GM18868 (cell line): ENCODE measurements around the gene VWA1.
A peak's percentile ranks its signal among the peaks of the same experiment; 100 is the strongest.

ENCODE experiments used
- ATAC-seq: cut with Tn5 transposase; IDR thresholded peaks from one replicate; pipeline ENCODE4 v1.9.1; 2021; ENCODE audit warnings: mild to moderate bottlenecking, moderate library complexity; ENCODE audit not compliant: unreplicated experiment

VWA1 gene

GRCh38 chr1:1435106-1435903 is at the start of gene VWA1:
Gene VWA1 (plus strand): TSS chr1:1435690. CDS start chr1:1435749, 59 bp downstream.
- peak; percentile 44 for ATAC-seq

GRCh38 chr1:1385931-1386330 is 49.6 kb upstream of the VWA1 start:
- no peak for ATAC-seq

DNA sequence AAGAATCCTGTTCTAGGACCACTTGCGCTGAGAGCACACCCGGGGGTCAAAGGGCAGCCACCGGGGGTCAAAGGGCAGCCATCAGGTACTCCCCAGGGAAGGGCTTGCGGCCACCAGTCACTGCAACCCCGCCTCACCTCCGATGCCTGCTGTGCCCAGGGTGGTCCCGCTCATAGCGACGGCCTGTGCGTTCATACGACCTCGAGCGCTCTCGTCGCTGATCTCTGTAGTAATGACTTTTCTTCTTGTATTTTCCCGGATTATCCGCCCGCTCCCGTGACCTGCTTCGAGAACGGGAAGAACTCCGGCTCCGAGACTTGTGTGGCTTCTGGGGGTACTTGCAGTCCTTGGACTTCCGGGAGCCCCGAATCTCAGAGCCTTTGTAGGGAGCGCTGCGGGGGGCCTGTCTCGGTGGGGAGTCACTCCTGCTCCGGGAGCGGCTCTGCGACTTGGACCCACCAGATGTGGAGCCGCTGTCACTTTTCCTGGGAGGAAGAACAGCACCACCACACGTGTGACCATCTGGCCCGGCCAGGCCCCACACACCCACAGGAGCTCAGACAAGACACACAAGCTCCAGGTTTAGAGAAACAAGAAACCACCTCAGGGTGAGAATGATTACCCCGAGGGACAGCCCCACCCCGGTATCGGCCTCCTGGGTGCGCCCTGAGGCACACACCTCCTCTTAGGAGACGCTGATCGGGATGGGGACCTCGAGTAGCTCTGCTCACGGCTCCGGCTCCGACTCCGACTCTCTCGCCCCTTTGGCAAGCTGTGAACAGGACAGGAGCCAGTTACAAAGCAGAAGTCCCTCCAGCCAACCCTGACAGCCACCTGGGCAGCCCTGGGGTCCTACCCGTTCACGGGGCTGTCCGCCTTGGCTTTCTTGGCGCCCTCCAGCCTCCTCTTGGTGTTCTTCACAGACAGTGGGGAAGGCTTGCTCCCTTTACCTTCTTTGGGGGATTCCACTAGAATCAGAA is 48.1 kb upstream of the VWA1 start:
- no peak for ATAC-seq

- no peak for ATAC-seq
Observed at GRCh38 chr1:1388078-1388472, 47.4 kb upstream of the VWA1 start.

GRCh38 chr1:1390675-1391074 is 44.8 kb upstream of the VWA1 start:
- ATAC-seq: no peak

- no peak for ATAC-seq
Observed at GRCh38 chr1:1391225-1391624, 44.3 kb upstream of the VWA1 start.

DNA sequence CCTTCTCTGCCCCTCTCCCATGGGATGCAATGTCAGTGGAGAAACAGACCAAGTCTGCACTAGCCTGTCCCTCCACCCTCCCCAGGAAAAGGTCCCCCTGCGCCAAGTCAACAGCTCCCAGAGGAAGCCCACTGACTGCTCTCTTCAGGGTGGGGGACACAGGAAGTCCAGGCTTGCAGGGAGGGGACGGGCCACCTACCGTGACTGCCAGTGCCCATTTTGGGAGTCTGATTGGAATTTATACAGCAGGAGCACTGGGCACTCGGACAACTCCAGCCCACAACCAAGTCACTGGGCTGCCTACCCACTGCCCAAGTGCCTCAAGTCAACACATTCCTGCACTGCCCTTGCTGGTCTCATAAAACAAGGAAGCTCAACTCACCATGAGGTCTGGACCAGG is 42.5 kb upstream of the VWA1 start:
- no peak for ATAC-seq

- no peak for ATAC-seq
Observed at GRCh38 chr1:1393428-1393827, 42.1 kb upstream of the VWA1 start.

- no peak for ATAC-seq
Observed at GRCh38 chr1:1394116-1394515, 41.4 kb upstream of the VWA1 start.

- no peak for ATAC-seq
Observed at GRCh38 chr1:1395166-1395565, 40.3 kb upstream of the VWA1 start.

DNA sequence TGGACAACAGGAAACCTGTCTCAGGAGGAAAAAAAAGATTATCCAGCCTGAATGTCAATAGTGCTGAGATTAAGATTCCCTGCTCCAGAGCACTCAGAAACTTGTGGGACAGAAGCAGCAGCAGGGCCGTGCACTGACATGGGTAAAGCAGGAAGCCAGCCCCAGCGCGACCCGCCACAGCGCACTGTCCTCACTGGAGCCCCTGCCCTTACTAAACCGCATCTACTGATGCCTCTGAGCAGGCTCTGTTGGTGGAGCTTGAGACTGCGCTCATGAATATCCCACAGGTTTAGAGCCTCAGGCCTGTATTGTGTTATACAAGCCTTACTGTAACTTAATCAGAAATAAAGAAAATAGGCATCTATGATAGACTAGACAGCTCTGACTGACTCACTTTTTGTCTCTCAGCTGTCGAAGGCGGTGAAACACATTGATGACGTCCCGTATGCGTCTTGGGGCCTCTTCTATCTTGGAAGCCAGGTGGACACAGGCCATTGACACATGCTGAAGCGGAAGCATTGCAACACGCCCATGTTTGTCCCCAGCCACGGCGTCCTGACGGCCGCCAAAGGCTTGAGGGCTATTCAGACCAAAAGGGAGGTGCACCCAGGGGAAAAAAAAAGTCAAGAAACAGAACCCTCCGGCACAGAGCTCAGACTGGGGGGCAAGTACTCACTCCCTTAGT is 37.5 kb upstream of the VWA1 start:
- ATAC-seq: no peak

- ATAC-seq: no peak
Observed at GRCh38 chr1:1398677-1399186, 36.8 kb upstream of the VWA1 start.

GRCh38 chr1:1399187-1399871 is 36.2 kb upstream of the VWA1 start, which contains the start of gene CCNL2:
Gene CCNL2 (minus strand): TSS chr1:1399335. CDS start chr1:1399306, 29 bp downstream.
- ATAC-seq: peak; percentile 92

DNA sequence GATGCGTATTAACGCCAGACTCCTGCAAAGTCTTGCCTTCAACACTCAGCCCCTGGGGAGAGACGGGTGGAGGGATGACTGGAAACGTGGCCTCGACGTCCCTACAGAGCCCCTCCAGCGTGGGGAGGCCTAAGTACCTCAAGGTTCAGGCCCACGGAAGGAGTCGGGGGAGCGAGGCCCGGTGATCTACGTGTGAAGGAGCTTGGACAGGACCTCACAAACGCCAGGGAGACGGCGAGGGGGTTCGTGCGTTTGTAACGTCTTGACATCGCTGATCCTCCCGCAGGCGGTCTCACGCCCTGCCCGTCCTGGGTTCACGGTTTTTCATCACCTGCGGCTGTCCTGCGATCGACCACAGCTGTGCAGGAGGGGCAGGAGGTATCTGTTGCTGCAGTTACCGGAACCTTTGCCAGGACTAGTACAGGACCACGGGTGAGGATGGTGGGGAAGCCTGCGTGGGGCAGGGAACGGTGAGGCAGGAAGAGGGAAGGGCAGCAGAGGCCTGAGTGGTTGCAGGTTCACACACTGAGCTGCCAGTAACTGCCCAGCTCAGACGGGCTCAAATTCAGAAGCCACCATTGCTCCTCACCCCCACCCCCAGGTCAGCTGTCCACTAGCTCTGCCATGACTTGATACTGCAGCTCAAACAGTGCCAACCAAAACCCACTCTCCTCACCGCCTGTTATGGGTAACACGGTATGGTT is 35.5 kb upstream of the VWA1 start:
- ATAC-seq: peak; percentile 3

DNA sequence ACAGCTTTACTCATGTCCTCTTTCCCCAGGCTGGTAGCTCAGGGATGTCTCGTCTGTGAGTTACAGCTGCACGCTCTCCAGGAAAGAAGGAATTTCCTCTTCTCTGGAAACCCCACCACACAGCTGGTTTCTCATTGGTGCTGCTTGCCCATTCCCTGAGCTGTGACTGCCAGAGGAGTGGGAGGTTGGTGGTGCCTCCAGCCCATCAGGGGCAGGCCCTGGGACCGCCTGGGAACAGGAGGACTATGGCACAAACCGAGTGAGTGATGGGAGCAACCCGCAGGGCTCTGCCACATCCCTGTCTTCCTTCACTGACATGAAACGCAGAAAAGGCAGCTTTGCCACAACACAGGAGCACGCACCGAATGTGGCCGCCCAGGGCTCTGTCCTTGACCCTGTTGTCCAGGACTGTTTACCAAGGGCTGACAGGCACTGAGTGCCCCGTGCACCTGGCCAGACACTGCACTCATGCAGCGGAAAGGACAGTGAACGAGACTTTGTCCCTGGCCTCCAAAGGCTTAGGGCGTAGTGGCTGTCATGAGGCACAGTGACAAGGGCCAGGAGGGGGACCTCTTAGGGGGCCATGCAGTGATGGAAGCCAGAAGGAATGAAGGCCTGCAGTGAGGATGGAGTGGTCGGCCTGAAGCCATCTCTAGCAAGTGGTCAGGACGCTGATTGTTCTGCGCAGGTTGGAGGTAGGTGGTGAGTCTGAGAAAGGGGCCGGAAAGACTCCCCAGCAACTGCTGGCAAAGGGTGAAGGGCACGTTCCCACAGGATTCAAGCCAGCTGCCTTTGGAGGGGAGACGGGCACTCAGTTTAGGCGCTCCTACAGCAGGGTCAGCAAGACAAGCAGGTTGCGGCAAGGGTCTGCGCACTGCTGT is 34.7 kb upstream of the VWA1 start:
- ATAC-seq: no peak

DNA sequence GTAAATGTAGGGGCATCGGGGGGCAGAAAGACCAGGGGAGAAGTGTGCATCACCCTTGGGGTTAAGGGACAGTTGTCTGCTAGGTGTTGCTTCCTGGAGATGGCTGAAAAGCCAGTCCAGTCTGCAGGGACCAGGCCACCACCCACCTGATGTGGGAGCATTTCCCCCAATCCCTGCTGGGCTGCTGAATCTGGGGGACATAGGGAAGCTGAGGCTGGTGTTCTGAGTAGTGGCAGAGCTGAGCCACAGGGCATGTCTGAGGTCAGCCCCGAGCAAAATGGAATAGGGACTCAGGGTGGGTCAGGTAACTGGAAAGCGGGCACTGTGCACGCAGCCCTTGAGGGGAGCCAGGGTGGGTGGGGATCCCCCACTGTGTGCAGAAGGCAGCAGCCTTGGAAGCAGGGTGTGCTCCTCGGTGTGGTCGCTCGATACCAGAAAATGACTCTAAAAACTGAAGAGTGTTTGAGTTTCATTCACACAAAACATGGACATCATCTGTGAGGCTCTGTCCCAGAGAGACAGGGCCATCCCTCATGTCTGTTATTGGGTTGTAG is 34.0 kb upstream of the VWA1 start:
- ATAC-seq: no peak

- no peak for ATAC-seq
Observed at GRCh38 chr1:1402072-1402900, 33.2 kb upstream of the VWA1 start.
